Osteoblast (primary cell): ENCODE data around the gene FGF11. TPM values are rescaled to one million over a fixed set of nuclear protein-coding genes. Genes with fewer than 3 reads are reported as not detected.
A peak's percentile ranks its signal among the peaks of the same experiment; 100 is the strongest.

Experiments used
- DNase-seq: peaks from one replicate; pipeline ENCODE4 v3.0.0; 2011; ENCODE audit warnings: low spot score, mixed read lengths; ENCODE audit not compliant: insufficient read length; ENCODE audit errors: missing footprints
- H2AFZ ChIP-seq: 2 replicates; pipeline ENCODE4 v1.6.0; 2011; ENCODE audit warnings: mild to moderate bottlenecking, low read length
- H3K27ac ChIP-seq: 2 replicates; pipeline ENCODE4 v1.5.1; 2011; ENCODE audit warnings: mild to moderate bottlenecking, low read depth, low read length, moderate library complexity
- H3K27me3 ChIP-seq: 2 replicates; pipeline ENCODE4 v1.6.0; 2012; ENCODE audit warnings: mild to moderate bottlenecking, control low read depth, inconsistent platforms, low read length, moderate library complexity; ENCODE audit not compliant: insufficient read depth
- H3K36me3 ChIP-seq: 2 replicates; pipeline ENCODE4 v1.5.1; 2011; ENCODE audit warnings: mild to moderate bottlenecking, low read length, control low read depth, moderate library complexity; ENCODE audit not compliant: insufficient read depth
- H3K4me1 ChIP-seq: 2 replicates; pipeline ENCODE4 v1.5.1; 2011; ENCODE audit warnings: mild to moderate bottlenecking, low read length, control low read depth, moderate library complexity; ENCODE audit not compliant: insufficient read depth
- H3K4me2 ChIP-seq: 2 replicates; pipeline ENCODE4 v1.6.0; 2011; ENCODE audit warnings: mild to moderate bottlenecking, low read length; ENCODE audit not compliant: insufficient read depth
- H3K4me3 ChIP-seq: fragments of 200-600 bp; sonication (generic); 3 replicates; pipeline ENCODE4 v1.5.1; 2012; ENCODE audit warnings: mild to moderate bottlenecking, low read length, inconsistent platforms; ENCODE audit not compliant: insufficient read depth
- H3K79me2 ChIP-seq: 2 replicates; pipeline ENCODE4 v1.6.0; 2012; ENCODE audit warnings: mild to moderate bottlenecking, low read length, control low read depth, inconsistent platforms; ENCODE audit not compliant: insufficient read depth
- H3K9me3 ChIP-seq: 2 replicates; pipeline ENCODE4 v1.5.1; 2011; ENCODE audit warnings: low read depth, low read length, control low read depth
- H4K20me1 ChIP-seq: 2 replicates; pipeline ENCODE4 v1.6.0; 2012; ENCODE audit warnings: mild to moderate bottlenecking, low read length, control low read depth; ENCODE audit not compliant: insufficient read depth
- CTCF ChIP-seq: IDR thresholded peaks from 2 replicates; pipeline ENCODE4 v1.5.1; 2011; ENCODE audit warnings: mild to moderate bottlenecking, low read depth, low read length, moderate library complexity; ENCODE audit errors: extremely low read depth
- total RNA-seq: library from RNA; depleted of rRNA; stranded (reverse); fragments of >200 nt; gene quantifications from 2 replicates; pipeline ENCODE4 v1.2.3, GENCODE V29; 2012

The FGF11 gene
- total RNA-seq, 1 donor = 0.36 TPM

GRCh38 chr17:7392696-7393612 is 46.4 kb upstream of the FGF11 start:
- Histone ChIP-seq H4K20me1 (peaks cover 2% of the 10 kb centered on the region), H3K4me2 (peak overlapping the region; percentile 95), H3K4me3 (peak overlapping the region; percentile 85), H2AFZ (no peak overlapping the region), H3K27me3 (no peaks in the 10 kb centered on the region), H3K9me3 (no peaks in the 10 kb centered on the region), H3K27ac (no peak overlapping the region), H3K4me1 (peaks cover 11% of the 10 kb centered on the region), H3K36me3 (peaks cover 37% of the 10 kb centered on the region), H3K79me2 (peaks cover 7% of the 10 kb centered on the region)
- no peak for TF ChIP-seq CTCF
- DNase-seq = peak; percentile 80

- peak overlapping the region; percentile 41 for H3K27ac ChIP-seq
- H3K9me3 ChIP-seq = no peaks in the 10 kb centered on the region
- peak; percentile 96 for DNase-seq
Measured at GRCh38 chr17:7393613-7394451, 45.5 kb upstream of the FGF11 start.

GRCh38 chr17:7394452-7395191 is 44.7 kb upstream of the FGF11 start, which contains the start of gene PLSCR3:
Gene PLSCR3 (minus strand): TSS chr17:7394525. CDS start chr17:7394110, 415 bp downstream.
- H3K4me1 ChIP-seq = peaks cover 11% of the 10 kb centered on the region
- peak; percentile 25 for TF ChIP-seq CTCF
- H3K27ac ChIP-seq = peak within 1 kb of the TSS; percentile 85
- no peaks in the 10 kb centered on the region for H4K20me1 ChIP-seq
- H3K27me3 ChIP-seq = no peaks in the 10 kb centered on the region
- H3K9me3 ChIP-seq = no peaks in the 10 kb centered on the region
- H2AFZ ChIP-seq = peak within 1 kb of the TSS; percentile 96
- peaks cover 7% of the 10 kb centered on the region for H3K79me2 ChIP-seq
- peak within 1 kb of the TSS; percentile 95 for H3K4me2 ChIP-seq
- H3K4me3 ChIP-seq = peak within 1 kb of the TSS; percentile 85
- DNase-seq = peak; percentile 100
- peaks cover 28% of the 10 kb centered on the region for H3K36me3 ChIP-seq

More at GRCh38 chr17:7393613-7394451, 45.5 kb upstream of the FGF11 start:
- peaks cover 11% of the 10 kb centered on the region for H3K4me1 ChIP-seq
- H3K4me2 ChIP-seq = peak overlapping the region; percentile 95
- H3K27me3 ChIP-seq = no peaks in the 10 kb centered on the region
- H2AFZ ChIP-seq = peak overlapping the region; percentile 89
- H4K20me1 ChIP-seq = peaks cover under 1% of the 10 kb centered on the region
- H3K79me2 ChIP-seq = peaks cover 7% of the 10 kb centered on the region
- H3K4me3 ChIP-seq = peak overlapping the region; percentile 85
- peaks cover 36% of the 10 kb centered on the region for H3K36me3 ChIP-seq
- TF ChIP-seq CTCF = peak; percentile 5
